Mucosa of stomach (tissue), 1 donor: ENCODE measurements around the gene ZNF296.

Source experiments
- H3K27me3 ChIP-seq: one replicate; pipeline ENCODE4 v1.7.0; 2013; ENCODE audit warnings: mild to moderate bottlenecking, low read length; ENCODE audit not compliant: control insufficient read depth, insufficient read depth
- H3K36me3 ChIP-seq: one replicate; pipeline ENCODE4 v1.7.0; 2013; ENCODE audit warnings: low read length; ENCODE audit not compliant: control insufficient read depth, insufficient read depth
- H3K4me1 ChIP-seq: one replicate; pipeline ENCODE4 v1.7.0; 2013; ENCODE audit warnings: mild to moderate bottlenecking, low read length; ENCODE audit not compliant: control insufficient read depth, insufficient read depth
- H3K4me3 ChIP-seq: one replicate; pipeline ENCODE4 v1.7.0; 2013; ENCODE audit warnings: low read length
- H3K9ac ChIP-seq: one replicate; pipeline ENCODE4 v1.7.0; 2013; ENCODE audit warnings: mild to moderate bottlenecking, low read length, moderate library complexity
- H3K9me3 ChIP-seq: one replicate; pipeline ENCODE4 v1.7.0; 2013; ENCODE audit warnings: mild to moderate bottlenecking, low read length, moderate library complexity; ENCODE audit not compliant: control insufficient read depth
- donor health status: Pancreatic carcinoma.

ZNF296 gene

DNA sequence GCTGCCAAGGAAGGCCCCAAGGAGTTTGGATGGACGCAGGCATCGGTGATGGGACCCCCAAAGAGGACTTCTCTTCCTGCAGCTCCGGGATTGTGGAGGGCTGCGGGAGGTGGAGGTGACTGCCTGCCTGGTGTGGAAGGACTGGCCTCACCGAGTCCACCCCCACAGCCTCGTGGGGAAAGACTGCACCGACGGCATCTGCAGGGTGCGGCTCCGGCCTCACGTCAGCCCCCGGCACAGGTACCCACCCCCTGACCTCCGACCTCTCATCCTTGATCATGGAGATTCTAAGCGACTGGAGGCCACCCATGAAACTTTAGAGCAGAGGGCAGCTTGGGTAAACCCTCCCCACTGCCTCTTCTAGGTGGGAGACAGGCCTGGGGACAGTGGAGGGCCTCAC is 54.3 kb downstream of the ZNF296 start:
- no peaks in the 10 kb centered on the region for H3K9me3 ChIP-seq
- no peak overlapping the region for H3K4me3 ChIP-seq
- no peaks in the 10 kb centered on the region for H3K4me1 ChIP-seq
- H3K9ac ChIP-seq = no peak overlapping the region
- H3K36me3 ChIP-seq = no peaks in the 10 kb centered on the region
- H3K27me3 ChIP-seq = no peaks in the 10 kb centered on the region
